Mesothelial cell of epicardium (in vitro differentiated cells): ENCODE results near the gene PALLD. TPM values are rescaled to one million over a fixed set of nuclear protein-coding genes. Genes with fewer than 3 reads are reported as not detected.
A peak's percentile ranks its signal among the peaks of the same experiment; 100 is the strongest.

ENCODE experiments used
- DNase-seq, 2 experiments: peaks; one replicate each; pipeline ENCODE4 v3.0.0; 2021; ENCODE audit warnings: low spot score in 2 of 2; ENCODE audit not compliant: unreplicated experiment in 2 of 2
- H3K27ac Mint-ChIP-seq: 2 replicates; pipeline ENCODE4 v1.8.0; 2021; ENCODE audit warnings: mixed read lengths
- H3K27me3 Mint-ChIP-seq: 2 replicates; pipeline ENCODE4 v1.8.0; 2021; ENCODE audit warnings: low read depth, mixed read lengths
- H3K36me3 Mint-ChIP-seq: 2 replicates; pipeline ENCODE4 v1.8.0; 2021; ENCODE audit warnings: mixed read lengths
- H3K4me1 Mint-ChIP-seq: 2 replicates; pipeline ENCODE4 v1.8.0; 2021; ENCODE audit warnings: mixed read lengths
- H3K4me3 Mint-ChIP-seq: 2 replicates; pipeline ENCODE4 v1.8.0; 2021; ENCODE audit warnings: mild to moderate bottlenecking, moderate library complexity, mixed read lengths
- H3K9me3 Mint-ChIP-seq: 2 replicates; pipeline ENCODE4 v1.8.0; 2021; ENCODE audit warnings: mixed read lengths
- CTCF ChIP-seq: fragments of 200-600 bp; sonication (generic); IDR thresholded peaks from one replicate; pipeline ENCODE4 v1.5.0; 2021; ENCODE audit warnings: antibody characterized with exemption; ENCODE audit not compliant: unreplicated experiment
- total RNA-seq: library from RNA; stranded (reverse); gene quantifications from 3 replicates; pipeline ENCODE4 v1.2.1, GENCODE V29; 2021

The PALLD gene
- total RNA-seq, 1 donor from 2014 or later, result 158 TPM

- Mint-ChIP-seq H3K27ac (peak overlapping the region; percentile 54), H3K4me3 (no peak overlapping the region), H3K9me3 (no peaks in the 10 kb centered on the region), H3K36me3 (no peaks in the 10 kb centered on the region), H3K4me1 (peaks cover 20% of the 10 kb centered on the region), H3K27me3 (no peaks in the 10 kb centered on the region)
- DNase-seq, result no peak
- TF ChIP-seq CTCF, result no peak
Observed at GRCh38 chr4:168604496-168605373, 107.9 kb downstream of the PALLD start.

- Mint-ChIP-seq H3K27me3 (no peaks in the 10 kb centered on the region), H3K4me1 (peaks cover 20% of the 10 kb centered on the region), H3K4me3 (no peak overlapping the region), H3K36me3 (no peaks in the 10 kb centered on the region), H3K9me3 (no peaks in the 10 kb centered on the region), H3K27ac (no peak overlapping the region)
- no peak for TF ChIP-seq CTCF
- no peak for DNase-seq
Observed at GRCh38 chr4:168605411-168605810, 108.6 kb downstream of the PALLD start.

GRCh38 chr4:168607215-168607614 lies 110.4 kb downstream of the PALLD start:
- peaks cover 18% of the 10 kb centered on the region for H3K4me1 Mint-ChIP-seq
- no peaks in the 10 kb centered on the region for H3K36me3 Mint-ChIP-seq
- H3K9me3 Mint-ChIP-seq, result no peaks in the 10 kb centered on the region
- DNase-seq, result no peak
- peak overlapping the region; percentile 11 for H3K27ac Mint-ChIP-seq
- H3K4me3 Mint-ChIP-seq, result no peak overlapping the region
- no peaks in the 10 kb centered on the region for H3K27me3 Mint-ChIP-seq
- no peak for TF ChIP-seq CTCF

GRCh38 chr4:168608771-168609170 lies 111.9 kb downstream of the PALLD start:
- Mint-ChIP-seq H3K27me3 (no peaks in the 10 kb centered on the region), H3K4me1 (peaks cover 16% of the 10 kb centered on the region), H3K36me3 (no peaks in the 10 kb centered on the region), H3K9me3 (no peaks in the 10 kb centered on the region), H3K27ac (no peak overlapping the region), H3K4me3 (no peak overlapping the region)
- TF ChIP-seq CTCF, result no peak
- DNase-seq, result no peak

- Mint-ChIP-seq H3K4me1 (peaks cover 10% of the 10 kb centered on the region), H3K36me3 (no peaks in the 10 kb centered on the region), H3K27ac (no peak overlapping the region), H3K27me3 (no peaks in the 10 kb centered on the region), H3K9me3 (no peaks in the 10 kb centered on the region), H3K4me3 (no peak overlapping the region)
- TF ChIP-seq CTCF, result no peak
- DNase-seq, result no peak
Observed at GRCh38 chr4:168609369-168609768, 112.5 kb downstream of the PALLD start.
